HCT116 (cell line): ENCODE data around the gene TCL1B. TPM values are rescaled to one million over a fixed set of nuclear protein-coding genes. Genes with fewer than 3 reads are reported as not detected.

Experiments used
- ATAC-seq: fragments of 200-7000 bp; cut with Tn5 transposase; 2 replicates; pipeline ENCODE4 v1.9.1; 2020; ENCODE audit warnings: mild to moderate bottlenecking, moderate library complexity
- BruUV-seq: library from RNA; stranded (reverse); fragments of 400-500 nt; replicated peaks from 2 replicates; lab custom pipeline; 2021; lab: Mats Ljungman, UMichigan
- CTCF ChIA-PET: fragments of 300-600 bp; sonication (Branson Sonifier 250); formaldehyde crosslinking; loops from one replicate; lab custom pipeline; 2021; ENCODE audit warnings: antibody characterized with exemption; lab: Charles Lee
- POLR2A ChIA-PET: fragments of 300-600, 350-600 bp; sonication (Branson Sonifier 250); formaldehyde crosslinking; loops from one replicate; lab custom pipeline; 2021; ENCODE audit warnings: antibody characterized with exemption; lab: Charles Lee
- RAD21 ChIA-PET, 2 experiments: fragments of 300-600 bp; sonication (Branson Sonifier 250); formaldehyde crosslinking; loops; one replicate each; lab custom pipeline; 2023; ENCODE audit warnings: low total read pairs in 2 of 2; ENCODE audit not compliant: uncharacterized antibody in 2 of 2, unreplicated experiment in 2 of 2, low non-redundant PET in 1 of 2; lab: Charles Lee
- DNase-seq: peaks from one replicate; pipeline ENCODE4 v3.0.0-alpha.2; 2010; ENCODE audit warnings: low read depth, low spot score
- H2AFZ ChIP-seq: fragments of 200-600 bp; shearing (Covaris generic), sonication (generic); 2 replicates; pipeline ENCODE4 v1.6.1; 2017; ENCODE audit warnings: low read depth, mixed run types, mixed read lengths, antibody characterized with exemption, low read length; ENCODE audit not compliant: poor library complexity, severe bottlenecking
- H3K27ac ChIP-seq: 2 replicates; pipeline ENCODE4 v1.5.1; 2012; ENCODE audit warnings: low read depth, low read length
- H3K27me3 ChIP-seq: fragments of 200-600 bp; sonication (generic); 2 replicates; pipeline ENCODE4 v1.6.1; 2016; ENCODE audit warnings: mixed run types, low read length, mixed read lengths; ENCODE audit not compliant: insufficient read depth
- H3K36me3 ChIP-seq, 2 experiments: fragments of 200-500 bp in 1 of 2; fragments of 200-600 bp in 1 of 2; sonication (Bioruptor generic) in 1 of 2; sonication (generic) in 1 of 2; 2 replicates each; pipeline versions ENCODE4 v1.5.1 to v1.6.1; 2014 to 2016; ENCODE audit warnings: low read length in 2 of 2, inconsistent platforms in 1 of 2, mixed read lengths in 1 of 2, mixed run types in 1 of 2; ENCODE audit not compliant: insufficient read depth in 2 of 2, control insufficient read depth in 1 of 2
- H3K4me1 ChIP-seq, 2 experiments: fragments of 200-600 bp in 1 of 2; sonication (generic) in 1 of 2; 2 replicates each; pipeline versions ENCODE4 v1.5.1 to v1.6.1; 2012 to 2017; ENCODE audit warnings: low read length in 2 of 2, inconsistent platforms in 1 of 2, mild to moderate bottlenecking in 1 of 2, mixed read lengths in 1 of 2, mixed run types in 1 of 2, moderate library complexity in 1 of 2; ENCODE audit not compliant: insufficient read depth in 2 of 2, control insufficient read depth in 1 of 2
- H3K4me2 ChIP-seq: fragments of 200-600 bp; sonication (generic); 2 replicates; pipeline ENCODE4 v1.6.1; 2017; ENCODE audit warnings: mixed run types, low read length, mixed read lengths
- H3K4me3 ChIP-seq, 2 experiments: fragments of 200-600 bp in 1 of 2; sonication (generic) in 1 of 2; replicated peaks in 1 of 2; 2 replicates each; pipeline ENCODE4 v1.5.1; 2011 to 2016; ENCODE audit warnings: low read length in 2 of 2, control low read depth in 1 of 2, low read depth in 1 of 2, mild to moderate bottlenecking in 1 of 2, mixed read lengths in 1 of 2, mixed run types in 1 of 2
- H3K79me2 ChIP-seq: fragments of 200-600 bp; sonication (generic); 2 replicates; pipeline ENCODE4 v1.6.1; 2017; ENCODE audit warnings: mild to moderate bottlenecking, mixed run types, low read length, moderate library complexity, mixed read lengths; ENCODE audit not compliant: insufficient read depth
- H3K9ac ChIP-seq: fragments of 200-600 bp; sonication (generic); 2 replicates; pipeline ENCODE4 v1.6.1; 2016; ENCODE audit warnings: low read length, mixed read lengths
- H3K9me2 ChIP-seq: fragments of 200-600 bp; sonication (generic), shearing (Covaris generic); 2 replicates; pipeline ENCODE4 v1.6.1; 2017; ENCODE audit warnings: mixed run types, mild to moderate bottlenecking, moderate library complexity; ENCODE audit not compliant: insufficient read depth
- H3K9me3 ChIP-seq, 2 experiments: fragments of 200-500 bp in 1 of 2; fragments of 200-600 bp in 1 of 2; sonication (Bioruptor generic) in 1 of 2; sonication (generic) in 1 of 2; 2 replicates each; pipeline ENCODE4 v1.6.1; 2014 to 2017; ENCODE audit warnings: low read length in 2 of 2, mixed read lengths in 2 of 2, inconsistent platforms in 1 of 2, low read depth in 1 of 2, mild to moderate bottlenecking in 1 of 2, mixed run types in 1 of 2, moderate library complexity in 1 of 2; ENCODE audit not compliant: control insufficient read depth in 1 of 2, insufficient read depth in 1 of 2
- H4K20me1 ChIP-seq: fragments of 200-600 bp; sonication (generic), shearing (Covaris generic); 2 replicates; pipeline ENCODE4 v1.6.1; 2017; ENCODE audit warnings: mixed run types, mild to moderate bottlenecking, moderate library complexity; ENCODE audit not compliant: insufficient read depth
- CBX3 ChIP-seq: IDR thresholded peaks from 2 replicates; pipeline ENCODE4 v1.6.1; 2012; ENCODE audit warnings: low read depth
- EGR1 ChIP-seq: IDR thresholded peaks from 2 replicates; pipeline ENCODE4 v1.6.1; 2012; ENCODE audit warnings: low read depth
- ELF1 ChIP-seq: IDR thresholded peaks from 2 replicates; pipeline ENCODE4 v1.6.1; 2012; ENCODE audit warnings: low read depth, borderline replicate concordance
- EZH2phosphoT487 ChIP-seq: fragments of 200-600 bp; IDR thresholded peaks from 2 replicates; pipeline ENCODE4 v1.6.1; 2018; ENCODE audit warnings: antibody characterized with exemption, borderline replicate concordance
- REST ChIP-seq: IDR thresholded peaks from 2 replicates; pipeline ENCODE4 v1.6.1; 2012; ENCODE audit warnings: low read depth
- SRF ChIP-seq: IDR thresholded peaks from 2 replicates; pipeline ENCODE4 v1.6.1; 2012; ENCODE audit warnings: low read depth
- YY1 ChIP-seq: IDR thresholded peaks from 2 replicates; pipeline ENCODE4 v1.6.1; 2011; ENCODE audit warnings: low read length, low read depth, moderate library complexity, mild to moderate bottlenecking; ENCODE audit not compliant: insufficient replicate concordance; ENCODE audit errors: extremely low read depth
- ZFX ChIP-seq: fragments of 450-650 bp; IDR thresholded peaks from 2 replicates; pipeline ENCODE4 v1.6.1; 2017
- intact Hi-C: fragments of 100-400 bp; cut with micrococcal nuclease; formaldehyde crosslinking; loops from 2 replicates; pipeline ENCODE4 v1.10.0; 2022
- total RNA-seq: library from RNA; stranded (reverse); gene quantifications from one replicate; pipeline ENCODE4 v1.2.1, GENCODE V29; 2021; ENCODE audit not compliant: unreplicated experiment

The TCL1B gene
- total RNA-seq, 1 experiment from 2014 or later, result not detected

DNA sequence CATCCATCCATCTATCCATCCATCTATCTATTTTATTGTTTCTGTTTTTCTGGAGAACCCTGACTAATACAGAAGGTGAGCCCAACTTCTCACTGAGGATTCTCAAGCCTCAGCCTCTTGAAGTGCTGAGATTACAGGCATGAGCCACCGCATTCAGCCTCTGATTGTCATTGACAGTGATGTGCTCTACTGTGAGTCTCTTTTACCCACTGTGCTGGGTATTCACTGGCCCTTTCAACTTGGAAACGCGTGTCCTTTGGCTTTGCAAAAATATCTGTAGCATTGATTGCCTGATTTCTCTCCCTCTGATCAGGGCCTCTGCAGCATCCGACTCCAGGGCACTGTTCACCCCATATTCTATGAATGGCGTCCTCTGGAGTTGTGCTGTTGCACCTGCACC, 29.6 kb upstream of the TCL1B start:
- CTCF ChIA-PET, result no interaction called here
- Histone ChIP-seq H3K79me2 (no peaks in the 10 kb centered on the region), H3K4me1 (peaks cover 0 to 5% of the 10 kb centered on the region in 2 experiments; a peak in 1 of 4 replicates), H3K4me3 (no peak overlapping the region), H4K20me1 (no peaks in the 10 kb centered on the region), H3K9me2 (no peaks in the 10 kb centered on the region), H3K27ac (no peak overlapping the region), H3K9me3 (no peaks in the 10 kb centered on the region), H3K9ac (no peak overlapping the region), H3K36me3 (no peaks in the 10 kb centered on the region), H3K4me2 (no peak overlapping the region), H2AFZ (no peak overlapping the region), H3K27me3 (peaks cover 46% of the 10 kb centered on the region)
- DNase-seq, result no peak
- ATAC-seq, result no peak
- TF ChIP-seq EGR1 (no peak), ELF1 (no peak)
- POLR2A ChIA-PET, result no interaction called here
- intact Hi-C loops, result no loop called here
- BruUV-seq, result no TSS peak
- RAD21 ChIA-PET, result no interaction called here

DNA sequence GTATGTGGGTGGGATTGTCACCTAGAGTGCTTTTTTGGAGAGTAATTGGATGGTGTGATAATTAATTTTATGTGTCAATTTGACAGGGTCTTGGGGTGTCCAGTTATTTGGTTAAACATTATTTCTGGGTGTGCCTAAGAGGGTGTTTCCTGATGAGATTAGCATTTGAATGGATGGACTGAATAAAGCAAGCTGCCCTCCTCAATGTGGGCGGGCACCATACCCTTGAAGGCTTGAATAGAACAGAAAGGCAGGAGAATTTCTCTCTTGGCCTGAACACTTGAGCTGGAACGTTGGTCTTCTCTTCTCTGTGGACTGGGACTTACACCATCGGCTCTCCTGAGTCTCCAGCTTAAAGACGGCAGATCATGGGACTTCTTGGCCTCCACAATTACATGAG, 28.8 kb upstream of the TCL1B start:
- ChIA-PET RAD21 (no interaction called here), POLR2A (no interaction called here), CTCF (no interaction called here)
- Histone ChIP-seq H3K4me2 (no peak overlapping the region), H3K4me1 (peaks cover 0 to 5% of the 10 kb centered on the region in 2 experiments; a peak in 2 of 4 replicates), H3K4me3 (no peak overlapping the region), H3K36me3 (no peaks in the 10 kb centered on the region), H3K79me2 (no peaks in the 10 kb centered on the region), H3K27ac (no peak overlapping the region), H3K9me2 (no peaks in the 10 kb centered on the region), H3K9me3 (no peaks in the 10 kb centered on the region), H2AFZ (no peak overlapping the region), H4K20me1 (no peaks in the 10 kb centered on the region), H3K9ac (no peak overlapping the region), H3K27me3 (peaks cover 39% of the 10 kb centered on the region)
- intact Hi-C loops, result no loop called here
- no peak for DNase-seq
- no TSS peak for BruUV-seq
- no peak for ATAC-seq
- TF ChIP-seq EZH2phosphoT487 (no peak), YY1 (no peak), ZFX (no peak), SRF (no peak), REST (no peak), CBX3 (no peak), ELF1 (no peak)
- TF ChIP-seq, all 23 proteins: peak for 0
